ENCODE data around the gene PTK7.
A peak's percentile ranks its signal among the peaks of the same experiment; 100 is the strongest.

PTK7 gene

DNA sequence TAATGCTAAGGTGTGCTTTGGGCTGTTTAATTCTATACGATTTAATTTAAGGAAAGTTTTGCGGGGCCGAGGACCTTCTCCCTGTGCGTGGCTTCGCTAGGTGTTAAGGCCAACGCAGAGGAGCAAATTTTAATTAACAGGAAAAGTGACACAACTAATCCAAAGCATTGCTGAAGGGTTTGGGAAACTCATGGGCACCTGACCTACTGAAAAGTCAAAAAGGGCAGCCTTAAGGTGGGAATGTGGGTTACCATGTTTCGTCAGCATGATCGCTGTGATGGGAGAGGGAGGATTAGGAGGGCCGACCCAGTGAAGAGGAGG is 105.5 kb downstream of the PTK7 start:
- no peak for DNase-seq

DNA sequence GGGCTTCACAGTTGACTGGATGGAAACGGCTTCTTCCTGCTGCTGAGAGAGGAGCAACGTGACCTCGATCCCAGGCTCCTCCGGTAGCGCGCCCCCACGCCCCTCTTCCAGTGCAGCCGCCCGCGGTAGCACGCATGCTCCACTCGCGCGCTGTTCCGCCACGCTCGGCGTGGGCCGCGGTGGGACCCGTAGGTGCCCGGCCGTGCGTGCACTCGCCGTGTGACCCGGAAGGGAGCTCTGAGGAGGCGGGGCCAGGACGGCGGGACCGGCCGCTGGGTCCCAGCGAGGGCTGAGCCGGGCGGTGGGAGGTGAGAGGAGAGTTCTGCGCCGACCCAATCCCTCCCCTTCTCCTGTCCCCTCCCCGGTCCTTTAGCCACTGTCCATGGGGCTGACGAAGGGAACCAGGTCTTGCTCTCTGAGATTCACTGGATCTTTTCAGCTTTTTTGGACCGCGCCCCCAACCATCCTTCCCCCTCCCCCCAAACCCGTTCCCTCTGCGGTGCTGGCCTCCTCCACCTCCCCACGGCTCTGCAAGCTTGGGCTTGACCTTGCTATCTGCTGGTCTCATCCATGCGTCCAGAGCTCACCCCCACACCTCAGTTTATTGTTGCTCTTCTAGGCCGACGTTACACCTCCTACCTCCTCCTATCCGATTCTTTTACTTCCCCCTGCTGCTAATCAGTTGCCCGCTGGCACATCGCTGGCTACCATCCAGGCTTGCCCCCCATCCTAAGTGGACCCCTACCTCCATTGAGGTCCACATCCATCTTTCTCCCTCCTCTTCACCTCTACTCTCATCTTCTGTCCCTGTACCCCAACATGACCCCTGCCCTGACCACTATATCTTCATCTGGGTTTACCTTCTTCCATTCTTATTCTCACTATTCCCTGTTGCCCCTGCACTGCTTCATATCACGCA is 106.1 kb downstream of the PTK7 start, which contains the start of gene CUL9:
Gene CUL9 (plus strand): TSS at position 255 of the 919 bp plus-strand sequence. CDS start 2,115 bp downstream, outside the sequence.
- DNase-seq = peak; percentile 54

DNA sequence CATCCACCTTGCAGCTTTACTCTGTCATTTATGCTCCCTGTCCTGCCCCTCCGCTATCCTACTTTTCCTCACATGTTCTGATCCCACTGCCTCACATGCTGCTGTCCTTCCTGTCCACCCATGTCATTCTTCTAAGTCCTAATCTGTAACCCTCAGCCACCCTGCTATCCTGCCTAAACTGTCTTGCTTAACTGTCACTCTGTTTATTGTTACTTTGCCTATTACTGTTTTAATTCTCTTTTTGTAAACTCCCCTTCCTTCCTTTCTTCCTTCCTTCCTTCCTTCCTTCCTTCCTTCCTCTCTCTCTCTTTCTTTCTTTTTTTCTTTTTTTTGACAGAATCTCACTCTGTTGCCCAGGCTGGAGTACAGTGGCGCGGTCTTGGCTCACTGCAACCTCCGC is 107.3 kb downstream of the PTK7 start:
- no peak for DNase-seq

DNA sequence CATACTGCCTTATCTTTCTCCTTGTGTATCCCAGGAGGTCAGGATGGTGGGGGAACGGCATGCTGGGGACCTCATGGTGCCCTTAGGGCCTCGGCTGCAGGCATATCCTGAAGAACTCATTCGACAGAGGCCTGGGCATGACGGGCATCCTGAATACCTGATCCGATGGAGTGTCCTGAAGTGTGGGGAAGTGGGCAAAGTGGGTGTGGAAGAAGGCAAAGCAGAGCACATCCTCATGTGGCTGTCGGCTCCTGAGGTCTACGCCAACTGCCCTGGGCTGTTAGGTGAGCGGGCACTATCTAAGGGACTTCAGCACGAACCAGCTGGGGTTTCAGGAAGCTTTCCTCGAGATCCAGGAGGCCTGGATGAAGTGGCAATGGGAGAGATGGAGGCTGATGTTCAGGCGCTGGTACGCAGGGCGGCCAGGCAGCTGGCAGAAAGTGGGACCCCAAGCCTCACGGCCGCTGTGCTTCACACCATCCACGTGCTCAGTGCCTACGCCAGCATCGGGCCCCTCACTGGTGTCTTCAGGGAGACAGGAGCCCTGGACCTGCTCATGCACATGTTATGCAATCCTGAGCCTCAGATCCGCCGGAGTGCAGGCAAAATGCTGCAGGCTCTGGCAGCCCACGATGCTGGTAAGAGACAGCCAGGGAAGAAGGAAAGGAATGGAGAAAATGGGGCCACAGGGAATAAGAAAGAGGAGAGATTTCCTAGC is 108.3 kb downstream of the PTK7 start:
- DNase-seq = no peak

DNA sequence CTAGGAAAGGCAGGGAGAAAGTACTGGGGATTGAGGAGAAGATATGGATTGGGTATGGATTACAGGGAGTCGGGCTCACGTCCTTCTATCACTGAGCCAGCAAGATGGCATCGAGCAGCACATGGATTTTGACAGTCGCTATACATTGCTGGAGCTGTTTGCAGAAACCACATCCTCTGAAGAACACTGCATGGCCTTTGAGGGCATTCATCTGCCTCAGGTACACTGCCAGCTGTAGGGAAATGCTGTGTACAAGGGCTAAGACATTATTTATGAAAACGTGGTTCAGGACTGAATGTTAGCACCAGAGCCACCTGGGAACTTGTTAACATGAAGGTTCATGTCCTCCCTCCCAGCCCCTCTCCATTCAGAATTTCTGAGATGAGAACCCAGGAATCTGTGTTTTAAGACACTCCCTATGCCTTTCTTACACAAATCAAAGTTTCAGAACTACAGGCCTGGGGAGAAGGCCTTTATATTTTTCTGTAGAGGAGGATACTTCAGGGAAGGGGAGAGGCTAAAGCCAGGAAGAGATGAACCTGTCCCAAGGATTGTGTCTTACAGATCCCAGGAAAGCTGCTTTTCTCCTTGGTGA is 109.4 kb downstream of the PTK7 start:
- no peak for DNase-seq

DNA sequence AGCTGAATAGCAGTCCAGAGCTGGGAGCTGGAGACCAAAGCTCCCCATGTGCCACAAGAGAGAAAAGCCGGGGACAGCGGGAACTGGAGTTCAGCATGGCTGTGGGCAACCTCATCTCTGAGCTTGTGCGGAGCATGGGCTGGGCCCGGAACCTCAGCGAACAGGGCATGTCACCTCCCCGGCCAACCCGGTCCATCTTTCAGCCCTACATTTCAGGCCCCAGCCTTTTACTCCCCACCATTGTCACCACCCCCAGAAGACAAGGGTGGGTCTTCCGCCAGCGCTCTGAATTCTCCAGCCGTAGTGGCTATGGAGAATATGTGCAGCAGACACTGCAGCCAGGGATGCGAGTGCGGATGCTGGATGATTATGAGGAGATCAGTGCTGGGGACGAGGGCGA is 109.9 kb downstream of the PTK7 start:
- no peak for DNase-seq

DNA sequence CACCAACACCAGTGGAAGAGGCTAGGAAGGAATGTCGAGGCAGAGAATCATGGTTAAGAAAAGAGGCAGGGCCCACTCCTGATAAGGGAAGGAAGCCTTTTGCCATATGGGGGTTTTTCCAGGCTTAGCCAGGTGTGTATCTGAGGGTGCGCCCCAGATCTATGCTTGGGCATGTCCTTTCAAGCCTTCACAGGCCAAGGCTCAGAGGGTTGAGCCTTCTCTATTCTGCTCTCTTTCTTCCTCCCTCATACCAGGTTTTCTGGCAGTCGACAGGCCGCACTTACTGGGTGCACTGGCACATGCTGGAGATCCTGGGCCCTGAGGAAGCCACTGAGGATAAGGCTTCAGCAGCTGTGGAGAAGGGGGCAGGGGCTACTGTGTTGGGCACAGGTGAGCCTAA is 110.6 kb downstream of the PTK7 start:
- no peak for DNase-seq

DNA sequence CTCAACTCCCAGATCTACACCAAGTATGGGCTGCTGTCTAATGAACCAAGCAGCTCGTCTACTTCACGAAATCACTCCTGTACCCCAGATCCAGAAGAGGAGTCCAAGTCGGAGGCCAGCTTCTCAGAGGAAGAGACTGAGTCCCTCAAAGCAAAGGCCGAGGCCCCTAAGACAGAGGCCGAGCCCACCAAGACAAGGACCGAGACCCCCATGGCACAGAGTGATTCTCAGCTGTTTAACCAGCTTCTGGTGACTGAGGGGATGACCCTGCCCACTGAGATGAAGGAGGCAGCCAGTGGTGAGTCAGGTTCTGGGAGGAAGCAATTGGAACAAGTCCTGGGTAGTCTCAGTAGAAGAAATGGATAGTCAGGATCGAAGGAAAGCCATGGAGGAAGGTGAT is 111.7 kb downstream of the PTK7 start:
- DNase-seq = no peak

DNA sequence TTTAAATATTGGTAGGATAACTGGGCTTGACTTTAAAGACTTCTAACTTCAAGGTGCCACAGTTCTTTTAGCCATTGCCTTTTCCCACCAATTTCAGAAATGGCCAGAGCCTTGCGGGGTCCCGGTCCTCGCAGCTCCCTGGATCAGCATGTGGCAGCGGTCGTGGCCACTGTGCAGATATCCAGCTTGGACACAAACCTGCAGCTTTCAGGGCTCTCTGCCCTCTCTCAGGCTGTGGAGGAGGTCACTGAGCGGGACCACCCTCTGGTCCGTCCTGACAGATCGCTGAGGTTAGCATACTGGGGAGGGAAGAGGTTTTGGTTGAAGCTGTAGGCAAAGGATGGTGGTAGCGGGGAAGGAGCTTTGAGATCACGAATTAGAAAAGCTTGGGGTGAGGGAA is 112.3 kb downstream of the PTK7 start:
- DNase-seq = no peak

DNA sequence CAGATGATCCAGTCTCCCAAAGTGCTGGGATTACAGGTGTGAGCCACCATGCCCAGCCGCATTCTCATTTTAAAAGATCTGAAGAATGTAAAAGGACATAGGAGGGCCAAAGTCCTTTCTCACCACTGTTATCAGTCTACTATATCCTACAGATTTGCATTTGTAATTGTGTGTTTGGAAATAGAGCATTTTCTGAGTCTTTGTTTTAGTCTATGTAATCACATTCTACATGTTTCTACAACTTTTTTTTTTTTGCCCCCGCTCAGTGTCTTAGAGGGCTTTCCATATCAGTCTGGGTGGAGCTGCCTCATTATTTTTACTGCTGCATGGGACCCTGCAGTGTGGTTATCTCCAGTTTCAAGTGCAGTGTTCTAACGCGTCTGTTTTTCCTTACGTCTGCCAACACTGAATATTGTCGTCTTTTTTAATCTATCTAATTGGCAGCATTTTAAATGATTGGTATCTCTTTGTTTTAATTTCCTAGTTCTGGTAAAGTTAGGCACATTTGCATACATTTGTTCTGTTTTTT is 113.7 kb downstream of the PTK7 start:
- no peak for DNase-seq

DNA sequence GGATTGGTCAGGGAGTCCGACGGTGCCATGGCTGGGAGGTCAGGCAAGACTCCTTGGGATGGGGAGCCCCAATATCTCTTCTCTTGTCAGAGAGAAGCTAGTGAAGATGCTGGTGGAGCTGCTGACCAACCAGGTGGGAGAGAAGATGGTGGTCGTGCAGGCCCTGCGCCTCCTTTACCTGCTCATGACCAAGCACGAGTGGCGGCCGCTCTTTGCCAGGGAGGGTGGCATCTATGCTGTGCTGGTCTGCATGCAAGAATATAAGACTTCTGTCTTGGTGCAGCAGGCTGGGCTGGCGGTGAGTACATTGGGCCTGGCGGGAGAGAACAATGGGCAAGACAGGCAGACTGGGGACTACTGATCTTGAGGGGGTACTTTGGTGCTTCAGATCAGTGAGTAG is 116.8 kb downstream of the PTK7 start:
- no peak for DNase-seq

DNA sequence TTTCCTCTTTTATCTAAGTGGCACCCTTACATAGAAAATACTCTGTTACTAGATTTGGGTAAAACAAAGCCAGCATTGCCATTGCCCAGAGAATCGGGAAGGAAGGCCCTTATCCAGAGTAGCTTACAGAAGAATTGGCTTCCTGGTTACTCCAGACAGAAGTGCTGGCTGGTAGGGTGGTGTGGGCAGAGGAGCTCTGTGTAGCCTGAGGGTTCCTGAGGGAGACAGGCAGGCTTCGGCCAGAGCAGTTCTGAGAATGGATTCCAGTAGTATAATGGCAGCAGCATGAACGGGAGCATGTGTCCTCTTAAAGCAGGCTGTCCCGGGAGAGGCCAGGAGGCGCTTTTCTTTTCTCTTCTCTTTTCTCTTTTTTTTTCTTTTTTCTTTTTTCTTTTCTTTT is 117.8 kb downstream of the PTK7 start:
- no peak for DNase-seq

DNA sequence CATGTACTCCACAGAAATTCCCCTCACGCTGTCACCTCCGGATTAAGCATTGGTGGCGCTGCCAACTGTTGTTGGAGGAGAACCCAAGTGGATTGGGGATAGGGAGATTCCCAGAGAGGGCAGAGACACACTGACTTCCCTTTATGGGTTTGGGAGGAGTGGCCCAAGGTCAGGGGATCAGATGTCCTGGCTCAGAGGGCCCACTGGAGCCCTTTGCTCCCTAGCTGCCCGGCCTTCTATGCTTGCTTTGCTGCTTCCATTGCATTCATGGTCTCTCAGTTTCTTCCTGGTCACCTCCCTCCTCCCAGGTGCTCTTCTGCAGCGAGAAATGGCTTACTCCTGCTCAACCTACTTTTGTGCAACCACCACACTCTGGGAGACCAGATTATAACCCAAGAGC is 120.2 kb downstream of the PTK7 start:
- no peak for DNase-seq

DNA sequence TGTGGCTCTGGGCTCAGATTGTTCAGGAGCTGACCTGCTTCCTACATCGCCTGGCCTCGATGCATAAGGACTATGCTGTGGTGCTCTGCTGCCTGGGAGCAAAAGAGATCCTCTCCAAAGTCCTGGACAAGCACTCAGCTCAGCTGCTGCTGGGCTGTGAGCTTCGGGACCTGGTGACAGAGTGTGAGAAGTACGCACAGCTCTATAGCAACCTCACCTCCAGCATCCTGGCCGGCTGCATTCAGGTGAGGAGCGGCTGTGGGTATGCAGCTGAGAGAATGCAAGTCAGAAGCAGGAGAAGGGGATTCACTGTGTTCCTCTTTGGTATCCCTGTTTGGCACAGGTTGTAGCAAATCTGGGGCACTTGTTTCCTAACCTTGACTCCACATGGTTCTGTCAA is 123.8 kb downstream of the PTK7 start:
- DNase-seq = no peak

DNA sequence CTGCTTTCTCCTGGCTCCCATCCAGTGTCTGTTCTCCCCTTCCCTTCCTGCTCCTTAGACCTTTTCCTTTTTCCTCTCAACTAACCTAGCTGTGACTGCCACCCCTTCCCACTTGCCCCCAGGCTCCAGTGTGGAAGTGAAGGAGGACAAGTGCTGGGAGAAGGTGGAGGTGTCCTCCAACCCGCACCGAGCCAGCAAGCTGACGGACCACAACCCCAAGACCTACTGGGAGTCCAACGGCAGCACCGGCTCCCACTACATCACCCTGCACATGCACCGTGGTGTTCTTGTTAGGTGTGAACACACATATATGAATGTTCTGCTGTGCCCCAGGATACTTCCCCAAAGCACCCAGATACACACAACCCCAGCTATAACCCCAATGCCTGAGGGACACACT is 124.4 kb downstream of the PTK7 start:
- DNase-seq = no peak

DNA sequence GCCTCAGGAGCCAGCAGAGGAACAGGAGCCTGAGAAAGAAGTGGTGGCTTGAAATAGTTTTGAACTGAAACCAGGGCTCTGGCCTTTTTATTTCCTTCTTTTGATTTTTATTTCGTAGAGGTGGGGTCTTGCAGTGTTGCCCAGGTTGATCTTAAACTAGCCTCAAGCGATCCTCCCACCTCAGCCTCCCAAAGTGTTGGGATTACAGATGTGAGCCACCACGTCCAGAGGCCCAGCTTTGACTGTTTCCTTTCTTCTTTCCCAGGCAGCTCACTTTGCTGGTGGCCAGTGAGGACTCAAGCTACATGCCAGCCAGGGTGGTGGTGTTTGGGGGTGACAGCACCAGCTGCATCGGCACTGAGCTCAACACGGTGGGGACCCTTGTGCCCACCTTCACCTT is 126.3 kb downstream of the PTK7 start:
- no peak for DNase-seq

DNA sequence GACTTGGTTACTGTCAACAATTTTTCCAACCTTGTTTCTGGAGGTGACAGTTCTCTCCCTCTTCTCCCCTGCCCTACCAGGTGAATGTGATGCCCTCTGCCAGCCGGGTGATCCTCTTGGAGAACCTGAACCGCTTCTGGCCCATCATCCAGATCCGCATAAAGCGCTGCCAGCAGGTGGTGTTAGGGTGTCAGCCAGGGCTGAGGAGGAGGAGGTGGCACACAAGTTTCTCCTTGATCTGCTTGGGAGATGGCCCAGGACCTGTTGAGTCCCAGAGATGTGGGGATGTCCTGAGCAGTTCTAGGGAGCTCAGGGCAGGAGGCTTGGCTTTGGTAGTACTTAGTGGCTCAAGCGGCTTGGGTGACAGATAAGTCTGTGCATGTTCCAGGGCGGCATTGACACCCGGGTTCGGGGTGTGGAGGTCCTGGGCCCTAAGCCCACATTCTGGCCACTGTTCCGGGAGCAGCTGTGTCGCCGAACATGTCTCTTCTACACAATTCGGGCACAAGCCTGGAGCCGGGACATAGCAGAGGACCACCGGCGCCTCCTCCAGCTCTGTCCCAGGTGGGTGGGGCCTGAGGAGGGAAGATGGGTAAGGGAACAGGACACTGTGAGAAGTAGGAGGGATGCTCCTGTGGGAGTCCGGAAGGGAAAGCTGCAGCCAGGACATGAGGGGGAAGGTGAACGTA is 127.1 kb downstream of the PTK7 start:
- DNase-seq = no peak

DNA sequence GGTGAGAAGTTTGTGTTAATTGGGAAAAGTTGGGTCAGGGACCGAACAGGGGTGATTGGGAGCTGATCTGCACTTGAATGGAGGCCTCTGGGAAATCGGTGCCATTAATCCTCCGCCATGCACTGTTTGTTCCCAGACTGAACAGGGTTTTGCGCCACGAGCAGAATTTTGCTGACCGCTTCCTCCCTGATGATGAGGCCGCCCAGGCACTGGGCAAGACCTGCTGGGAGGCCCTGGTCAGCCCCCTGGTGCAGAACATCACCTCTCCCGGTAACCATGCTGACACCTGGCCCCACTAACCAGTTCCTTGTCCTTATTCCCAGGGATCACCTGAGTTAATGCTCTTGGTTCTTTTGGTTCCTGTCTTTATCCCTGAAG is 127.6 kb downstream of the PTK7 start:
- DNase-seq = no peak

DNA sequence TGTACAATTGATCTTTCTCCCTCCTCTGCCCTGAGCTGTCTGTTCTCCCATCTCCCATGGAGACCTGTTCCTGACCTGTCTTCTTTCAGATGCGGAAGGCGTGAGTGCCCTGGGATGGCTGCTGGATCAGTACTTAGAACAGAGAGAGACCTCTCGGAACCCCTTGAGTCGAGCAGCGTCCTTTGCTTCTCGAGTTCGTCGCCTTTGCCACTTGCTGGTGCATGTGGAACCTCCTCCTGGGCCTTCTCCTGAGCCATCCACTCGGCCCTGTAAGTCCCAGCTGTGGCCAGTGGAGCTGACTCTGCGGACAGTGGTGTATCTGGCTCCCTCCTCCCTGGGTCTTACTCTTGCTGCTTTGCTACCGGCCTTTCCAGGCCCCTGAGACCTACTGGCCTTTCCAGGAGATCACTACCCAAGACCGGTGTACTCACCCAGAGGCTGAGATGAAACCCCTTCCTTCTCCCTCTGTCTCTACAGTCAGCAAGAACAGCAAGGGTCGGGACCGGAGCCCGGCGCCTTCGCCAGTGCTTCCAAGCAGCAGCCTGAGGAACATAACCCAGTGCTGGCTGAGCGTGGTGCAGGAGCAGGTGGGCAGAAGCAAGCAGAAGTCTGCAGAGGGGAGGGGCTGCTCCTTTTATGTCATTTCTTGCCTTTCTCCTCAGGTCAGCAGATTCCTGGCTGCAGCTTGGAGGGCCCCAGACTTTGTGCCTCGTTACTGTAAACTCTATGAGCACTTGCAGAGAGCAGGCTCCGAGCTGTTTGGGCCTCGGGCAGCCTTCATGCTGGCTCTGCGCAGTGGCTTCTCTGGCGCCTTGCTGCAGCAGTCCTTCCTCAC is 128.4 kb downstream of the PTK7 start:
- no peak for DNase-seq

DNA sequence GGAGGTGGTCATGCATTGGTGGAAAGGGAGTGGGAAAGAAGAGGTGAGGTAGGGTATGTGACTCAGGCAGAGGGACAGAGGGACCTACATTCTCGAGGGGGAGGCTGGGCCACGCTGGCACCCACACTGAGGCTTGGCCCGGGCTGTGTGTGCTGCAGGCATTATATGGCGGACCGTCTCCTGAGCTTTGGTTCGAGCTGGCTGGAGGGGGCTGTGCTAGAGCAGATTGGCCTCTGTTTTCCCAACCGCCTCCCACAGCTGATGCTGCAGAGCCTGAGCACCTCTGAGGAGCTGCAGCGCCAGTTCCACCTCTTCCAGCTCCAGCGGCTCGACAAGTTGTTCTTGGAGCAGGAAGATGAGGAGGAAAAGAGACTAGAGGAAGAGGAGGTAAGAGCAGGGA is 129.7 kb downstream of the PTK7 start:
- DNase-seq = no peak

DNA sequence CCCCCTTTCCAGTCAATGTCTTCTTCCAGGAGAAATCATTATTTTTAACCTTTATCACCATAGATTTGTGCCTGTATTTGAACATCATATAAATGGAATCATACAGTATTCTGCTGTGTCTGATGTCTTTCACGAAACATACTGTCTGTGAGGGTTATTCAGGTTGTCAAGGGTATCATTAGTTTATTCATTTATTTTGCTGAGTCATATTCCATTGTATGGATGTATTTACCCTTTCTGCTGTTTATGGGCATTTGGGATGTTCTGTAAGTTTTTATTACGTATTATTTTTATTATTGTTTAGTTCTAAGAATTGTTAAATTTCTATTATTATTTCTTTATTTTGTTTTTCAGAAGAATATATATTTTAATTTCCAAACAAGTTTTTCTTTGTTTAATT is 131.2 kb downstream of the PTK7 start:
- no peak for DNase-seq
